Gastroesophageal sphincter (tissue), 4 donors: Measurements from ENCODE around the gene CRYL1. TPM values are rescaled to one million over a fixed set of nuclear protein-coding genes. Genes with fewer than 3 reads are reported as not detected.

Experiments
- ATAC-seq: fragments of 150-250 bp; one replicate; pipeline ENCODE4 v1.9.1; 2016; ENCODE audit warnings: mild to moderate bottlenecking, moderate library complexity
- H3K27ac ChIP-seq, 4 donors: fragments of 200-600 bp; sonication (generic) in 3 of 4; 1 replicate in 3 of 4; 2 replicates in 1 of 4; pipeline ENCODE4 v1.5.1; 2016 to 2019
- H3K27me3 ChIP-seq: fragments of 200-600 bp; sonication (generic); one replicate; pipeline ENCODE4 v1.5.1; 2019
- H3K36me3 ChIP-seq, 2 donors: fragments of 200-600 bp; sonication (generic); one replicate each; pipeline ENCODE4 v1.5.1; 2019; ENCODE audit warnings: control low read depth in 1 of 2
- H3K4me1 ChIP-seq, 3 donors: fragments of 200-600 bp; sonication (generic); 1 replicate in 2 of 3; 2 replicates in 1 of 3; pipeline ENCODE4 v1.5.1; 2016 to 2019; ENCODE audit warnings: control low read depth in 2 of 3
- H3K4me3 ChIP-seq, 2 donors: fragments of 200-600 bp; sonication (generic); one replicate each; pipeline ENCODE4 v1.5.1; 2019; ENCODE audit warnings: mild to moderate bottlenecking in 1 of 2, moderate library complexity in 1 of 2
- H3K9me3 ChIP-seq, 3 donors: fragments of 200-600 bp; sonication (generic); one replicate each; pipeline ENCODE4 v1.5.1; 2017 to 2019; ENCODE audit warnings: control low read depth in 2 of 3
- EP300 ChIP-seq: sonication (generic); formaldehyde crosslinking; IDR thresholded peaks from one replicate; pipeline ENCODE4 v1.6.1; 2017; ENCODE audit warnings: antibody characterized with exemption, mild to moderate bottlenecking
- POLR2A ChIP-seq, 2 donors: fragments of 450-650 bp; IDR thresholded peaks; one replicate each; pipeline ENCODE4 v1.6.1; 2017; ENCODE audit warnings: antibody characterized with exemption in 2 of 2, mild to moderate bottlenecking in 2 of 2, moderate library complexity in 1 of 2
- POLR2AphosphoS5 ChIP-seq: sonication (generic); formaldehyde crosslinking; IDR thresholded peaks from one replicate; pipeline ENCODE4 v1.6.1; 2017; ENCODE audit warnings: antibody characterized with exemption
- WGBS, 2 donors: methylation state at CpG; one replicate each; pipeline ENCODE4 v1.1.5; 2018; ENCODE audit warnings: low coverage in 1 of 2; 5-methylcytosine and 5-hydroxymethylcytosine counted together
- total RNA-seq, 4 donors: library from RNA; depleted of rRNA; stranded (reverse); fragments of >200 nt; gene quantifications; one replicate each; pipeline ENCODE4 v1.1.0, GENCODE V29; 2016
- TF ChIP-seq, protein P1 (sequence below), 4 experiments: fragments of 200-600 bp in 2 of 4; fragments of 450-650 bp in 2 of 4; sonication (generic) in 1 of 4; IDR thresholded peaks; one replicate each; pipeline ENCODE4 v1.5.1; 2017 to 2019; ENCODE audit warnings: antibody characterized with exemption in 4 of 4, mild to moderate bottlenecking in 2 of 4, moderate library complexity in 2 of 4

The CRYL1 gene
- total RNA-seq, 4 donors from 2014 or later = 45.9 to 55.9 (median 47.0) TPM

GRCh38 chr13:20394169-20394501 lies 131.5 kb downstream of the CRYL1 start:
- H3K27me3 ChIP-seq = no peaks in the 10 kb centered on the region
- H3K27ac ChIP-seq = no peak overlapping the region
- H3K36me3 ChIP-seq = no peaks in the 10 kb centered on the region
- H3K4me1 ChIP-seq = no peaks in the 10 kb centered on the region
- no peaks in the 10 kb centered on the region for H3K9me3 ChIP-seq
- TF ChIP-seq POLR2AphosphoS5 = no peak
- TF ChIP-seq, protein P1, sequence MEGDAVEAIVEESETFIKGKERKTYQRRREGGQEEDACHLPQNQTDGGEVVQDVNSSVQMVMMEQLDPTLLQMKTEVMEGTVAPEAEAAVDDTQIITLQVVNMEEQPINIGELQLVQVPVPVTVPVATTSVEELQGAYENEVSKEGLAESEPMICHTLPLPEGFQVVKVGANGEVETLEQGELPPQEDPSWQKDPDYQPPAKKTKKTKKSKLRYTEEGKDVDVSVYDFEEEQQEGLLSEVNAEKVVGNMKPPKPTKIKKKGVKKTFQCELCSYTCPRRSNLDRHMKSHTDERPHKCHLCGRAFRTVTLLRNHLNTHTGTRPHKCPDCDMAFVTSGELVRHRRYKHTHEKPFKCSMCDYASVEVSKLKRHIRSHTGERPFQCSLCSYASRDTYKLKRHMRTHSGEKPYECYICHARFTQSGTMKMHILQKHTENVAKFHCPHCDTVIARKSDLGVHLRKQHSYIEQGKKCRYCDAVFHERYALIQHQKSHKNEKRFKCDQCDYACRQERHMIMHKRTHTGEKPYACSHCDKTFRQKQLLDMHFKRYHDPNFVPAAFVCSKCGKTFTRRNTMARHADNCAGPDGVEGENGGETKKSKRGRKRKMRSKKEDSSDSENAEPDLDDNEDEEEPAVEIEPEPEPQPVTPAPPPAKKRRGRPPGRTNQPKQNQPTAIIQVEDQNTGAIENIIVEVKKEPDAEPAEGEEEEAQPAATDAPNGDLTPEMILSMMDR (IDR thresholded peaks at IDR 0.05) = no peak
- no peak for TF ChIP-seq EP300
- no peak for TF ChIP-seq POLR2A (IDR thresholded peaks at IDR 0.05)
- no peak for ATAC-seq
- WGBS, 2 donors = 67 to 80% methylated on average over 6 to 8 of the region's 8 CpGs
- no peak overlapping the region for H3K4me3 ChIP-seq

- no peaks in the 10 kb centered on the region for H3K9me3 ChIP-seq
- no peak overlapping the region for H3K27ac ChIP-seq
- TF ChIP-seq POLR2A (IDR thresholded peaks at IDR 0.05) (no peak), POLR2AphosphoS5 (no peak), EP300 (no peak)
- TF ChIP-seq, protein P1 (IDR thresholded peaks at IDR 0.05) = no peak
- H3K4me1 ChIP-seq = no peaks in the 10 kb centered on the region
- H3K27me3 ChIP-seq = no peaks in the 10 kb centered on the region
- 95 to 98% methylated on average over 10 of the region's 10 CpGs for WGBS, 2 donors
- H3K4me3 ChIP-seq = no peak overlapping the region
- no peak for ATAC-seq
- H3K36me3 ChIP-seq = no peaks in the 10 kb centered on the region
Measured at GRCh38 chr13:20393273-20394168, 132.1 kb downstream of the CRYL1 start.

- H3K4me3 ChIP-seq = no peak overlapping the region
- WGBS, 2 donors = 95 to 100% methylated on average over 3 to 4 of the region's 4 CpGs
Measured at GRCh38 chr13:20392530-20392929, 133.1 kb downstream of the CRYL1 start.

DNA sequence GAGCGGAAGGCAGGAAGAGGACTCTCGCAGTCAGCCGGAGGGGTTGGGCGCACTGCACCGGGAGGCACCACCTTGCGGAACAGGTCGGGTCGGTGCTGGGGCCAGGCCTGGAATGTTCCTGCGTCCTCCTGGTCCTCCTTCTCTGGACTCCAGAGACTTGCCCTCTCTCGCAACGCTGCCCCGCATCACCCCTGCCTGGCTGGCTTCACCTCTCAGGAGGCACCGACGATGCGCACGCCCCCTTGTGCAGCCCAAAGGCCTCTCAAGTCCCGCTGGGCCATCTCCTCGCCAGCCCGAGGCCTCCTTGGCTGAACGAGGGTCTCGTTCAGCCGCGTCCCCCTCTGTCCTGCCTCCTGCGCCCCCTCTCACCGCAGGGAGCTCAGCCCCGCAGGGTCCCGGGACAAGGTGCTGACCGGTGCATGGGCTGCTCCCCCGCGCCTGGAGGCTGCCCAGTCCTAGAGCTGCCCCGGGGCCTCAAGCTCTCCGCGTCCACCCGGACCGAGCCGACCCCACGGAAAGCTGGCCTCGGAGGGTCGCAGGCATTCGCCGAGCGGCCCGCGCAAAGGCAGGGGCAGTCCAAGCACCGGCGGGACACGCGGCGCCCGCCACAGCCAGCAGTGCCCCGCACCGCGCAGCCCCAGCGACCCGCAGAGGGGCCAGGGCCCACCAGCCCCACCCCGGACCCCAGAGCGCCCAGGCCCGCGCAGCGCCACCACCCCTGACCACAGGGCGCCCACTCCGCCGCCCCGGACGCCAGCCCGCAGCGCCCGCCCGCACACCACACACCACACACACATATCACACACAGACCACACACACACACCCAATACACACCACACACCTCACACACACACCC lies 133.8 kb downstream of the CRYL1 start:
- H3K9me3 ChIP-seq = no peaks in the 10 kb centered on the region
- WGBS, 2 donors = 91 to 94% methylated on average over 7 to 14 of the region's 69 CpGs
- H3K27ac ChIP-seq = no peak overlapping the region
- H3K4me1 ChIP-seq = no peaks in the 10 kb centered on the region
- no peak overlapping the region for H3K4me3 ChIP-seq
- H3K27me3 ChIP-seq = no peaks in the 10 kb centered on the region
- H3K36me3 ChIP-seq = no peaks in the 10 kb centered on the region
- TF ChIP-seq, protein P1 (IDR thresholded peaks at IDR 0.05) = no peak
- TF ChIP-seq EP300 = no peak
- TF ChIP-seq POLR2A (IDR thresholded peaks at IDR 0.05) = no peak
- TF ChIP-seq POLR2AphosphoS5 = no peak
- no peak for ATAC-seq

More at GRCh38 chr13:20392530-20392929, 133.1 kb downstream of the CRYL1 start:
- Histone ChIP-seq H3K27ac (no peak overlapping the region), H3K27me3 (no peaks in the 10 kb centered on the region), H3K36me3 (no peaks in the 10 kb centered on the region), H3K4me1 (no peaks in the 10 kb centered on the region), H3K9me3 (no peaks in the 10 kb centered on the region)
- no peak for TF ChIP-seq POLR2A (IDR thresholded peaks at IDR 0.05)
- TF ChIP-seq EP300 = no peak
- ATAC-seq = no peak

GRCh38 chr13:20390526-20391175 lies 135.0 kb downstream of the CRYL1 start:
- no peak for ATAC-seq
- H3K36me3 ChIP-seq = no peaks in the 10 kb centered on the region
- H3K9me3 ChIP-seq = no peaks in the 10 kb centered on the region
- WGBS, 2 donors = no CpG with 5 or more reads among the region's 26 CpGs
- no peaks in the 10 kb centered on the region for H3K4me1 ChIP-seq
- no peak for TF ChIP-seq POLR2AphosphoS5
- H3K4me3 ChIP-seq = no peak overlapping the region
- no peaks in the 10 kb centered on the region for H3K27me3 ChIP-seq
- H3K27ac ChIP-seq = no peak overlapping the region
